KOPT-K1 (cell line): Measurements from ENCODE around the gene LTB.

ENCODE experiments used
- H3K27ac ChIP-seq: fragments of 200-600 bp; sonication (generic); 2 replicates; pipeline ENCODE4 v1.5.1; 2016; ENCODE audit warnings: antibody characterized with exemption, mild to moderate bottlenecking, low read depth, low read length; ENCODE audit not compliant: poor library complexity, severe bottlenecking
- H3K36me3 ChIP-seq: fragments of 200-600 bp; sonication (generic); 2 replicates; pipeline ENCODE4 v1.5.1; 2017; ENCODE audit warnings: antibody characterized with exemption, mild to moderate bottlenecking, low read length, moderate library complexity; ENCODE audit not compliant: insufficient read depth
- H3K9me3 ChIP-seq: fragments of 200-600 bp; sonication (generic); 2 replicates; pipeline ENCODE4 v1.5.1; 2017; ENCODE audit warnings: antibody characterized with exemption, low read length, mild to moderate bottlenecking; ENCODE audit not compliant: insufficient read depth, poor library complexity, severe bottlenecking

Gene LTB

GRCh38 chr6:31538805-31539400 is 43.3 kb downstream of the LTB start:
- Histone ChIP-seq H3K9me3 (no peaks in the 10 kb centered on the region), H3K36me3 (peaks cover 68% of the 10 kb centered on the region), H3K27ac (no peak overlapping the region)

- H3K36me3 ChIP-seq: peaks cover 100% of the 10 kb centered on the region
Observed at GRCh38 chr6:31535538-31536324, 46.5 kb downstream of the LTB start.

GRCh38 chr6:31534521-31535040 is 47.6 kb downstream of the LTB start:
- Histone ChIP-seq H3K36me3 (peaks cover 100% of the 10 kb centered on the region), H3K27ac (no peak overlapping the region), H3K9me3 (no peaks in the 10 kb centered on the region)

More at GRCh38 chr6:31535538-31536324, 46.5 kb downstream of the LTB start:
- Histone ChIP-seq H3K27ac (no peak overlapping the region), H3K9me3 (no peaks in the 10 kb centered on the region)

GRCh38 chr6:31534011-31534410 is 48.2 kb downstream of the LTB start:
- no peaks in the 10 kb centered on the region for H3K9me3 ChIP-seq
- peaks cover 100% of the 10 kb centered on the region for H3K36me3 ChIP-seq
- H3K27ac ChIP-seq: no peak overlapping the region

- Histone ChIP-seq H3K9me3 (no peaks in the 10 kb centered on the region), H3K36me3 (peaks cover 100% of the 10 kb centered on the region), H3K27ac (no peak overlapping the region)
Observed at GRCh38 chr6:31533455-31533841, 48.8 kb downstream of the LTB start.

- Histone ChIP-seq H3K27ac (no peak overlapping the region), H3K9me3 (no peaks in the 10 kb centered on the region), H3K36me3 (peaks cover 96% of the 10 kb centered on the region)
Observed at GRCh38 chr6:31532644-31533454, 49.4 kb downstream of the LTB start.

GRCh38 chr6:31531771-31532643 is 50.2 kb downstream of the LTB start:
- peaks cover 88% of the 10 kb centered on the region for H3K36me3 ChIP-seq
- H3K27ac ChIP-seq: no peak overlapping the region
- H3K9me3 ChIP-seq: no peaks in the 10 kb centered on the region

- no peak overlapping the region for H3K27ac ChIP-seq
- peaks cover 79% of the 10 kb centered on the region for H3K36me3 ChIP-seq
- no peaks in the 10 kb centered on the region for H3K9me3 ChIP-seq
Observed at GRCh38 chr6:31531162-31531561, 51.1 kb downstream of the LTB start.

GRCh38 chr6:31530659-31531058 is 51.6 kb downstream of the LTB start:
- H3K9me3 ChIP-seq: no peaks in the 10 kb centered on the region
- no peak overlapping the region for H3K27ac ChIP-seq
- peaks cover 74% of the 10 kb centered on the region for H3K36me3 ChIP-seq
